Measurements from ENCODE around the gene LRRFIP1.

The LRRFIP1 gene

GRCh38 chr2:237627441-237628246 lies at the start of gene LRRFIP1:
Gene LRRFIP1 (plus strand): TSS chr2:237627587. CDS start chr2:237627645, 58 bp downstream.
- no peak for TF ChIP-seq ZNF274 (IDR thresholded peaks at IDR 0.05; ENCODE audit: low read depth, low read length)
- peak within 1 kb of the TSS; percentile 32 for H3K4me3 ChIP-seq (ENCODE audit: low read length)

GRCh38 chr2:237577956-237578870 lies 49.2 kb upstream of the LRRFIP1 start:
- TF ChIP-seq ZNF274 (IDR thresholded peaks at IDR 0.05; ENCODE audit: low read depth, low read length): no peak
- H3K4me3 ChIP-seq (ENCODE audit: low read length): no peak overlapping the region

- no peak for TF ChIP-seq ZNF274 (IDR thresholded peaks at IDR 0.05; ENCODE audit: low read depth, low read length)
- no peak overlapping the region for H3K4me3 ChIP-seq (ENCODE audit: low read length)
Measured at GRCh38 chr2:237581326-237581725, 46.1 kb upstream of the LRRFIP1 start.

GRCh38 chr2:237581751-237582746 lies 45.3 kb upstream of the LRRFIP1 start:
- no peak overlapping the region for H3K4me3 ChIP-seq (ENCODE audit: low read length)
- no peak for TF ChIP-seq ZNF274 (IDR thresholded peaks at IDR 0.05; ENCODE audit: low read depth, low read length)

GRCh38 chr2:237583385-237584295 lies 43.7 kb upstream of the LRRFIP1 start:
- H3K4me3 ChIP-seq (ENCODE audit: low read length): no peak overlapping the region
- no peak for TF ChIP-seq ZNF274 (IDR thresholded peaks at IDR 0.05; ENCODE audit: low read depth, low read length)

GRCh38 chr2:237585590-237586221 lies 41.7 kb upstream of the LRRFIP1 start:
- H3K4me3 ChIP-seq (ENCODE audit: low read length): no peak overlapping the region
- no peak for TF ChIP-seq ZNF274 (IDR thresholded peaks at IDR 0.05; ENCODE audit: low read depth, low read length)

GRCh38 chr2:237588044-237588696 lies 39.2 kb upstream of the LRRFIP1 start:
- no peak overlapping the region for H3K4me3 ChIP-seq (ENCODE audit: low read length)
- TF ChIP-seq ZNF274 (IDR thresholded peaks at IDR 0.05; ENCODE audit: low read depth, low read length): no peak

- no peak within 1 kb of the TSS for H3K4me3 ChIP-seq (ENCODE audit: low read length)
- no peak for TF ChIP-seq ZNF274 (IDR thresholded peaks at IDR 0.05; ENCODE audit: low read depth, low read length)
Measured at GRCh38 chr2:237590272-237591140, 36.9 kb upstream of the LRRFIP1 start, which contains the start of gene RAB17. Gene RAB17 (minus strand): TSS chr2:237590734. CDS start chr2:237586154, 4,580 bp downstream.

- no peak overlapping the region for H3K4me3 ChIP-seq (ENCODE audit: low read length)
- no peak for TF ChIP-seq ZNF274 (IDR thresholded peaks at IDR 0.05; ENCODE audit: low read depth, low read length)
Measured at GRCh38 chr2:237591141-237591881, 36.1 kb upstream of the LRRFIP1 start.

- H3K4me3 ChIP-seq (ENCODE audit: low read length): no peak overlapping the region
- TF ChIP-seq ZNF274 (IDR thresholded peaks at IDR 0.05; ENCODE audit: low read depth, low read length): no peak
Measured at GRCh38 chr2:237592425-237592980, 34.9 kb upstream of the LRRFIP1 start.
